ENCODE results near the gene TFEC.

DNA sequence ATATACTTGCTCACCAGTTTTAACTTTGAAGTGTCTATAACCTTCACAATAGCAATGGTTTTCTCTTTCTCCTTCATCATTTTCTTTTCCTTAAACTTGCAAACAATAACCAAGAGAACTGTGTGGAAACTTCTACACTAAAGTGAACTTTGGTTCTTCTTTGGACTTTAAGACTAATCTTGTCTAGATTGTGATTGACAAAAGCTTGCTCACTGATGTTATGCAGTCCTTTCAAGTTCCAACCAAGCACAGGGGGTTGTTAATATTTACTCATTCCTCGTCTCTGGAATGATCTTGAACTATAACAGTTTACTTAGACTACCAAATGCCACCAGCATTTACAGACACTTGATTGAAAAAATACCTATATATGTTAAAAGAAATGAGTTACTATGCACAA, 62.4 kb downstream of the TFEC start:
- TF ChIP-seq, protein P1, sequence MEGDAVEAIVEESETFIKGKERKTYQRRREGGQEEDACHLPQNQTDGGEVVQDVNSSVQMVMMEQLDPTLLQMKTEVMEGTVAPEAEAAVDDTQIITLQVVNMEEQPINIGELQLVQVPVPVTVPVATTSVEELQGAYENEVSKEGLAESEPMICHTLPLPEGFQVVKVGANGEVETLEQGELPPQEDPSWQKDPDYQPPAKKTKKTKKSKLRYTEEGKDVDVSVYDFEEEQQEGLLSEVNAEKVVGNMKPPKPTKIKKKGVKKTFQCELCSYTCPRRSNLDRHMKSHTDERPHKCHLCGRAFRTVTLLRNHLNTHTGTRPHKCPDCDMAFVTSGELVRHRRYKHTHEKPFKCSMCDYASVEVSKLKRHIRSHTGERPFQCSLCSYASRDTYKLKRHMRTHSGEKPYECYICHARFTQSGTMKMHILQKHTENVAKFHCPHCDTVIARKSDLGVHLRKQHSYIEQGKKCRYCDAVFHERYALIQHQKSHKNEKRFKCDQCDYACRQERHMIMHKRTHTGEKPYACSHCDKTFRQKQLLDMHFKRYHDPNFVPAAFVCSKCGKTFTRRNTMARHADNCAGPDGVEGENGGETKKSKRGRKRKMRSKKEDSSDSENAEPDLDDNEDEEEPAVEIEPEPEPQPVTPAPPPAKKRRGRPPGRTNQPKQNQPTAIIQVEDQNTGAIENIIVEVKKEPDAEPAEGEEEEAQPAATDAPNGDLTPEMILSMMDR (IDR thresholded peaks at IDR 0.05), result no peak
- no peak for TF ChIP-seq ZFX (IDR thresholded peaks at IDR 0.05; ENCODE audit: borderline replicate concordance)
